SK-N-SH treated with all-trans-retinoic acid at 6 μM for 48 hours (cell line): Measurements from ENCODE around the gene PPP1R36.

Experiments
- CSRNP3 ChIP-seq: fragments of 250-450 bp; sonication (Bioruptor Pico); IDR thresholded peaks from 2 replicates; pipeline ENCODE4 v1.5.1; 2021; ENCODE audit warnings: mild to moderate bottlenecking, moderate library complexity
- ISL1 ChIP-seq: fragments of 250-450 bp; sonication (Bioruptor Pico); IDR thresholded peaks from 2 replicates; pipeline ENCODE4 v2.1.2; 2022; ENCODE audit warnings: mild to moderate bottlenecking, moderate library complexity
- PATZ1 ChIP-seq: fragments of 250-450 bp; sonication (Bioruptor Pico); IDR thresholded peaks from 2 replicates; pipeline ENCODE4 v1.8.0; 2020; ENCODE audit warnings: mild to moderate bottlenecking, moderate library complexity, borderline replicate concordance
- ZNF70 ChIP-seq: fragments of 450-650 bp; formaldehyde crosslinking; IDR thresholded peaks from 2 replicates; pipeline ENCODE4 v1.5.0; 2020; ENCODE audit warnings: mild to moderate bottlenecking, moderate library complexity

- TF ChIP-seq ZNF70 (CRISPR knock-in tag) (no peak), CSRNP3 (CRISPR knock-in tag) (no peak), ISL1 (CRISPR knock-in tag) (no peak), PATZ1 (CRISPR knock-in tag) (no peak)
Observed at GRCh38 chr14:64601571-64601970, 51.8 kb downstream of the PPP1R36 start.
